Measurements from ENCODE around the gene RALY. TPM values are rescaled to one million over a fixed set of nuclear protein-coding genes. Genes with fewer than 3 reads are reported as not detected.
A peak's percentile ranks its signal among the peaks of the same experiment; 100 is the strongest.

Gene RALY
- total RNA-seq, 2 donors from 2014 or later, result 97.3 to 102 TPM

- ATAC-seq, result no peak
- intact Hi-C loops (cut with DNase I), result loop anchor here in 1 of 2 donors (5.0 to 10.0 kb wide), 4 partner anchors 72 to 282 kb away; partner anchors contain the start of gene RALY
- no peak for DNase-seq
Observed at GRCh38 chr20:34066476-34067090, 72.9 kb downstream of the RALY start.

GRCh38 chr20:34068001-34068400 lies 74.3 kb downstream of the RALY start:
- intact Hi-C loops (cut with DNase I), result loop anchor here in 1 of 2 donors (5.0 to 10.0 kb wide), 4 partner anchors 73 to 283 kb away; partner anchors contain the start of gene RALY
- no peak for ATAC-seq
- no peak for DNase-seq

GRCh38 chr20:34069341-34070078 lies 75.8 kb downstream of the RALY start:
- intact Hi-C loops (cut with DNase I), result loop anchor here (1.0 to 10.0 kb wide), 6 partner anchors 75 to 285 kb away; partner anchors contain the start of gene RALY (in 1 of the 2)
- ATAC-seq (peak; percentile 87 to 88), DNase-seq (peak; percentile 76)

GRCh38 chr20:34070079-34070439 lies 76.3 kb downstream of the RALY start:
- ATAC-seq, result no peak
- intact Hi-C loops (cut with DNase I), result loop anchor here in 1 of 2 donors (1.0 to 2.0 kb wide), 2 partner anchors 137 to 207 kb away; no protein-coding TSS in a partner anchor
- DNase-seq, result no peak

GRCh38 chr20:34070859-34071258 lies 77.1 kb downstream of the RALY start:
- DNase-seq (no peak), ATAC-seq (no peak)
- intact Hi-C loops (cut with DNase I), result loop anchor here in 1 of 2 donors (1.0 to 2.0 kb wide), 2 partner anchors 138 to 208 kb away; no protein-coding TSS in a partner anchor

- no peak for DNase-seq
- intact Hi-C loops (cut with DNase I), result no loop called here
- no peak for ATAC-seq
Observed at GRCh38 chr20:34072076-34072475, 78.4 kb downstream of the RALY start.

GRCh38 chr20:34072778-34073177 lies 79.1 kb downstream of the RALY start:
- intact Hi-C loops (cut with DNase I), result no loop called here
- no peak for ATAC-seq
- DNase-seq, result no peak

- DNase-seq (no peak), ATAC-seq (no peak)
- intact Hi-C loops (cut with DNase I), result no loop called here
Observed at GRCh38 chr20:34074101-34074760, 80.5 kb downstream of the RALY start.

GRCh38 chr20:34075647-34076046 lies 81.9 kb downstream of the RALY start:
- intact Hi-C loops (cut with DNase I), result no loop called here
- DNase-seq (no peak), ATAC-seq (no peak)

GRCh38 chr20:34076952-34077351 lies 83.2 kb downstream of the RALY start:
- DNase-seq (no peak), ATAC-seq (no peak)
- intact Hi-C loops (cut with DNase I), result no loop called here

GRCh38 chr20:34078540-34078939 lies 84.8 kb downstream of the RALY start:
- DNase-seq, result no peak
- intact Hi-C loops (cut with DNase I), result no loop called here
- no peak for ATAC-seq

- intact Hi-C loops (cut with DNase I), result no loop called here
- no peak for ATAC-seq
- no peak for DNase-seq
Observed at GRCh38 chr20:34079818-34080217, 86.1 kb downstream of the RALY start.

GRCh38 chr20:34082232-34082887 lies 88.6 kb downstream of the RALY start:
- DNase-seq (no peak), ATAC-seq (no peak)
- intact Hi-C loops (cut with DNase I), result no loop called here

- DNase-seq (peak; percentile 79), ATAC-seq (peak; percentile 90 to 91)
- intact Hi-C loops (cut with DNase I), result no loop called here
Observed at GRCh38 chr20:34083137-34083536, 89.4 kb downstream of the RALY start.

GRCh38 chr20:34083781-34084180 lies 90.1 kb downstream of the RALY start:
- DNase-seq, result no peak
- ATAC-seq, result no peak
- intact Hi-C loops (cut with DNase I), result no loop called here

- intact Hi-C loops (cut with DNase I), result no loop called here
- DNase-seq (no peak), ATAC-seq (no peak)
Observed at GRCh38 chr20:34084227-34084923, 90.7 kb downstream of the RALY start.

GRCh38 chr20:34085544-34086040 lies 91.9 kb downstream of the RALY start:
- intact Hi-C loops (cut with DNase I), result no loop called here
- DNase-seq (no peak), ATAC-seq (no peak)

- intact Hi-C loops (cut with DNase I), result no loop called here
- ATAC-seq, result no peak
- DNase-seq, result no peak
Observed at GRCh38 chr20:34088305-34089174, 94.8 kb downstream of the RALY start.

All from left cardiac atrium (tissue), 4 donors.